Gastroesophageal sphincter (tissue), 4 donors: Measurements from ENCODE around the gene KPNB1. TPM values are rescaled to one million over a fixed set of nuclear protein-coding genes. Genes with fewer than 3 reads are reported as not detected.

ENCODE experiments used
- ATAC-seq: fragments of 150-250 bp; one replicate; pipeline ENCODE4 v1.9.1; 2016; ENCODE audit warnings: mild to moderate bottlenecking, moderate library complexity
- H3K27ac ChIP-seq, 4 donors: fragments of 200-600 bp; sonication (generic) in 3 of 4; 1 replicate in 3 of 4; 2 replicates in 1 of 4; pipeline ENCODE4 v1.5.1; 2016 to 2019
- H3K27me3 ChIP-seq: fragments of 200-600 bp; sonication (generic); one replicate; pipeline ENCODE4 v1.5.1; 2019
- H3K36me3 ChIP-seq, 2 donors: fragments of 200-600 bp; sonication (generic); one replicate each; pipeline ENCODE4 v1.5.1; 2019; ENCODE audit warnings: control low read depth in 1 of 2
- H3K4me1 ChIP-seq, 3 donors: fragments of 200-600 bp; sonication (generic); 1 replicate in 2 of 3; 2 replicates in 1 of 3; pipeline ENCODE4 v1.5.1; 2016 to 2019; ENCODE audit warnings: control low read depth in 2 of 3
- H3K4me3 ChIP-seq, 2 donors: fragments of 200-600 bp; sonication (generic); one replicate each; pipeline ENCODE4 v1.5.1; 2019; ENCODE audit warnings: mild to moderate bottlenecking in 1 of 2, moderate library complexity in 1 of 2
- H3K9me3 ChIP-seq, 3 donors: fragments of 200-600 bp; sonication (generic); one replicate each; pipeline ENCODE4 v1.5.1; 2017 to 2019; ENCODE audit warnings: control low read depth in 2 of 3
- EP300 ChIP-seq: sonication (generic); formaldehyde crosslinking; IDR thresholded peaks from one replicate; pipeline ENCODE4 v1.6.1; 2017; ENCODE audit warnings: antibody characterized with exemption, mild to moderate bottlenecking
- POLR2A ChIP-seq, 2 donors: fragments of 450-650 bp; IDR thresholded peaks; one replicate each; pipeline ENCODE4 v1.6.1; 2017; ENCODE audit warnings: antibody characterized with exemption in 2 of 2, mild to moderate bottlenecking in 2 of 2, moderate library complexity in 1 of 2
- POLR2AphosphoS5 ChIP-seq: sonication (generic); formaldehyde crosslinking; IDR thresholded peaks from one replicate; pipeline ENCODE4 v1.6.1; 2017; ENCODE audit warnings: antibody characterized with exemption
- WGBS, 2 donors: methylation state at CpG; one replicate each; pipeline ENCODE4 v1.1.5; 2018; ENCODE audit warnings: low coverage in 1 of 2; 5-methylcytosine and 5-hydroxymethylcytosine counted together
- total RNA-seq, 4 donors: library from RNA; depleted of rRNA; stranded (reverse); fragments of >200 nt; gene quantifications; one replicate each; pipeline ENCODE4 v1.1.0, GENCODE V29; 2016
- TF ChIP-seq, protein P1 (sequence below), 4 experiments: fragments of 200-600 bp in 2 of 4; fragments of 450-650 bp in 2 of 4; sonication (generic) in 1 of 4; IDR thresholded peaks; one replicate each; pipeline ENCODE4 v1.5.1; 2017 to 2019; ENCODE audit warnings: antibody characterized with exemption in 4 of 4, mild to moderate bottlenecking in 2 of 4, moderate library complexity in 2 of 4

Gene KPNB1
- 100 to 1,000 TPM; 192 to 215 (median 211) TPM for total RNA-seq

DNA sequence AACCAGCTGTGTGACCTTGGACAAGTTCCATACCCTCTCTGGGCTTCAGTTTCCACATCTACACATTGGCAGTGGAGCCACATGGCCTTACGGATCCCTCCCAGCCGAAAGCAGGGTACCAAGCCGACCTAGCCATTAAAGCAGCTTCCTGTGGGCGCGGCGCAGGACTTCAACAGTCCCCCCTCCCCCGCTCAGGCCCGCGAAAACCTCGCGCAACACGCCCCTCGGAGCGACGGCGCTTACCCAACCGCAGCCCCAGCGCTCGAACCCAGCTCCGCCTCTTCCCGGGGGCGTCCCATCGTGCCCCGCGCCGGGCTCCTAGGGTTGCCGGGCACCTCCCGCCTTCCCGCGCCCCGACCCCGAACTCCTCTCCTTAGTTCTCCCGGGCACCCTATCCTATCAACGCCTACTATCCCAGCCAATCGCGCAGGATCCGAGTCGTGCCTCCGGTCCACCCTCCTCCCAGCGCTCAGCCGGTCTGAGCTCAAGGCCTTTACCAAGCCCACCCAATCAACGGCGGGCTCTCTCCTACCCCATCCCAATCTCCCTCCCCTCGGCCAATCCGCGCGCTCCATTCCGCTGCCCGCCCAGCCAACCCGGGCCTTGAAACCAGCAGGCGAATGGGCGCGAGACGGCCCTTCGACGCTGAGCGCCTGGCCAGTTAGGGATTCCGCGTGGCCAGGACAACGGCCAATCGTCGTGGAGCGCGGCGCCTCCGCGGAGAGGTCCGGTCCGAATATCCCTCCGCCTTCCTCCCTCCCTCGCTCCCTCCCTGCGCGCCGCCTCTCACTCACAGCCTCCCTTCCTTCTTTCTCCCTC is at the start of gene KPNB1:
TSS of gene KPNB1 (plus strand) at position 767 of the 819 bp plus-strand sequence. CDS start 326 bp downstream, outside the sequence.
- TF ChIP-seq POLR2AphosphoS5 = peak; percentile 95
- TF ChIP-seq, protein P1, sequence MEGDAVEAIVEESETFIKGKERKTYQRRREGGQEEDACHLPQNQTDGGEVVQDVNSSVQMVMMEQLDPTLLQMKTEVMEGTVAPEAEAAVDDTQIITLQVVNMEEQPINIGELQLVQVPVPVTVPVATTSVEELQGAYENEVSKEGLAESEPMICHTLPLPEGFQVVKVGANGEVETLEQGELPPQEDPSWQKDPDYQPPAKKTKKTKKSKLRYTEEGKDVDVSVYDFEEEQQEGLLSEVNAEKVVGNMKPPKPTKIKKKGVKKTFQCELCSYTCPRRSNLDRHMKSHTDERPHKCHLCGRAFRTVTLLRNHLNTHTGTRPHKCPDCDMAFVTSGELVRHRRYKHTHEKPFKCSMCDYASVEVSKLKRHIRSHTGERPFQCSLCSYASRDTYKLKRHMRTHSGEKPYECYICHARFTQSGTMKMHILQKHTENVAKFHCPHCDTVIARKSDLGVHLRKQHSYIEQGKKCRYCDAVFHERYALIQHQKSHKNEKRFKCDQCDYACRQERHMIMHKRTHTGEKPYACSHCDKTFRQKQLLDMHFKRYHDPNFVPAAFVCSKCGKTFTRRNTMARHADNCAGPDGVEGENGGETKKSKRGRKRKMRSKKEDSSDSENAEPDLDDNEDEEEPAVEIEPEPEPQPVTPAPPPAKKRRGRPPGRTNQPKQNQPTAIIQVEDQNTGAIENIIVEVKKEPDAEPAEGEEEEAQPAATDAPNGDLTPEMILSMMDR (IDR thresholded peaks at IDR 0.05) = peak in 1 of 4 experiments; percentile 24
- TF ChIP-seq EP300 = no peak
- peak; percentile 41 to 56 for TF ChIP-seq POLR2A (IDR thresholded peaks at IDR 0.05)
- H3K4me3 ChIP-seq = peak within 1 kb of the TSS; percentile 81 to 97
- H3K9me3 ChIP-seq = no peaks in the 10 kb centered on the region
- peaks cover 0 to 54% (median 12%) of the 10 kb centered on the region in 3 donors for H3K4me1 ChIP-seq
- H3K27me3 ChIP-seq = no peaks in the 10 kb centered on the region
- H3K36me3 ChIP-seq = peaks cover 5 to 28% of the 10 kb centered on the region in 2 donors
- 0% methylated on average over 6 to 20 of the region's 74 CpGs for WGBS, 2 donors
- ATAC-seq = peak; percentile 92
- peak within 1 kb of the TSS; percentile 87 to 99 (median 98) for H3K27ac ChIP-seq

DNA sequence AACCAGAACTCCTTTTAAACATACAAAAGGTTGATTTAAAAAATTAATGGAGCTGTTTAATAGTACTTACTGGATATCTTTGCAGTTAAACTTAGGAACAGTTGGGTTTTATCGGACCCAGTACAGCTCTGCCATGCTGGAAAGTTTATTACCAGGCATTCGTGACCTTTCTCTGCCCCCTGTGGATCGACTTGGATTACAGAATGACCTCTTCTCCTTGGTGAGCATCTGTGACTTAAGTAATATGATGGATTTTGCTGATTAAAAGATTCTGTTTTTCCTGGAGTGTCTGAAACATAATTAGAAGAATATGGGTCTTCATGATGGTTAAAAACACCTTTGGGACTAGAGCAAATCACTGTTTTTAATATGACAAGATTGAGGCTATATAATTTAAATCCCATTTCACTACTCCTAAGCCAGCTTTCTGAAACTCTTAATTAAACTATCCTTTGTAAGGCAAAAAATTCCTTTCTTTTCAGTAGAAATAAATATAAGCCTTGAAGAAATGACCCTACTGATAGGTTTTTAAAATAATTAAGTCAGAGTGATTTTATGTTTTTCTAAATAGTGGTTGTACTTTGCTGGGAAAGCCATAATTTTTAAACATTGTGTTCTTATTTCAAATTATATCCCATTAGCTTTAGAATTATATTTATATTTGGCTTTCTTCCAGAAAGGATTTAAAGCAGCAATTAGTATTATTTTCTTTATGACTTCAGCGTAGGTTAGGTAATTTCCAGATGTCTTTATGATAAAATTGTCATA is 45.7 kb upstream of the KPNB1 start:
- peaks cover 0 to 28% (median 0%) of the 10 kb centered on the region in 3 donors for H3K4me1 ChIP-seq
- H3K4me3 ChIP-seq = no peak overlapping the region
- 16 to 45% methylated on average over 4 of the region's 4 CpGs for WGBS, 2 donors
- H3K27ac ChIP-seq = peak overlapping the region in 2 of 4 donors; percentile 3 to 5
- H3K27me3 ChIP-seq = no peaks in the 10 kb centered on the region
- H3K9me3 ChIP-seq = no peaks in the 10 kb centered on the region
- TF ChIP-seq POLR2A (IDR thresholded peaks at IDR 0.05) = no peak
- TF ChIP-seq POLR2AphosphoS5 = no peak
- TF ChIP-seq, protein P1 (IDR thresholded peaks at IDR 0.05) = no peak
- ATAC-seq = no peak
- peaks cover 3 to 94% of the 10 kb centered on the region in 2 donors for H3K36me3 ChIP-seq

DNA sequence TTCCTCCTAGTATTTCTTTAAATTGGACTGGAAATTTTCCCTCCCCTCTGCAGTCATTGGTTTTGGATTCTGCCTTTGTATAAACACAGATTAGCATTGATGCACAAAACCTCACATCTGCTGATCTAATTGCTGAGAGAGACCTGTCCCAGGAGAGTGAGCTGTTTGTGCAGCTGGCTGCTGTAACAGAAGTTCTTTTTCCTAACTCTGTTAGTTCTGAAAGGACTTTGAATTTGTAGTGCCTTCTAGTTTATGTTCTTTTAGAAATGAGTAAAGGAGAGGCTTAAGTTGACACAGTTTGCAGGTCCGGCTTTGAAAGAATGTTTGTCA is 45.2 kb upstream of the KPNB1 start:
- Histone ChIP-seq H3K36me3 (peaks cover 3 to 94% of the 10 kb centered on the region in 2 donors), H3K4me1 (peaks cover 0 to 28% (median 0%) of the 10 kb centered on the region in 3 donors), H3K27me3 (no peaks in the 10 kb centered on the region), H3K4me3 (no peak overlapping the region), H3K9me3 (no peaks in the 10 kb centered on the region), H3K27ac (peak overlapping the region in 1 of 4 donors; percentile 5)
- ATAC-seq = peak; percentile 48
- TF ChIP-seq EP300 (no peak), POLR2AphosphoS5 (no peak), POLR2A (IDR thresholded peaks at IDR 0.05) (no peak)
- TF ChIP-seq, protein P1 (IDR thresholded peaks at IDR 0.05) = no peak
- WGBS, 2 donors = 0 to 33% methylated on average over 1 of the region's 1 CpG

GRCh38 chr17:47605011-47605410 is 44.7 kb upstream of the KPNB1 start:
- Histone ChIP-seq H3K9me3 (no peaks in the 10 kb centered on the region), H3K27ac (peak overlapping the region in 2 of 4 donors; percentile 5), H3K4me1 (peaks cover 0 to 28% (median 0%) of the 10 kb centered on the region in 3 donors), H3K27me3 (no peaks in the 10 kb centered on the region), H3K36me3 (peaks cover 3 to 92% of the 10 kb centered on the region in 2 donors), H3K4me3 (no peak overlapping the region)
- WGBS, 2 donors = 17 to 36% methylated on average over 1 of the region's 1 CpG
- TF ChIP-seq, protein P1 (IDR thresholded peaks at IDR 0.05) = no peak
- TF ChIP-seq EP300 = no peak
- TF ChIP-seq POLR2A (IDR thresholded peaks at IDR 0.05) = no peak
- TF ChIP-seq POLR2AphosphoS5 = no peak
- ATAC-seq = no peak
